DMS114 treated with DMSO at 0.1 percent for 48 hours (cell line): Measurements from ENCODE around the gene ZC4H2.
"Not testable (repeated sequence)": the region's sequence is repeated elsewhere in the genome, so short reads cannot be mapped to it uniquely, and the experiment has no call there.

Experiments
- DNase-seq: peaks from one replicate; lab custom pipeline; 2025; ENCODE audit not compliant: unreplicated experiment; lab: John Stamatoyannopoulos, UW

Gene ZC4H2, protein sequence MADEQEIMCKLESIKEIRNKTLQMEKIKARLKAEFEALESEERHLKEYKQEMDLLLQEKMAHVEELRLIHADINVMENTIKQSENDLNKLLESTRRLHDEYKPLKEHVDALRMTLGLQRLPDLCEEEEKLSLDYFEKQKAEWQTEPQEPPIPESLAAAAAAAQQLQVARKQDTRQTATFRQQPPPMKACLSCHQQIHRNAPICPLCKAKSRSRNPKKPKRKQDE

GRCh38 chrX:64975989-64976672 is at the start of gene ZC4H2:
Gene ZC4H2 (minus strand): TSS chrX:64976450. CDS start chrX:64976377, 73 bp downstream.
- peak; percentile 69 for DNase-seq

DNA sequence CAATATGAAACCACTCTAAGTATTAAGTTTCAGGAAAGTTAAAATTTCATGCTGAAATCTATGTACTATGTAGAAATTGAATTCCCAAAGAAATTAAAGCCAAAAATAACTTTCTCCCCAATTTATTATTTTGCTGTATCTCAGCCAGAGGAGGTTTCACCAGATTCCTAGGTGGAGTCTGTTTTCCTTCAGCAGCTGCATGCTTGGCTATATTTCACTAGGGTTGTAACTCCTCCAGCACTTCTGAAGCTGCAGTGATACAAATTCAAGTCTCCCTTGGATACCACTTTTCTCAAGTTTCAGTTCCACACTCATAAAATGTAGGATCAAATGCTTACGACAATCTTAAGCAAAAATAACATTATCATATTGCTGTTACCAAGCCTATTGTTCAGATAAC is 41.2 kb upstream of the ZC4H2 start:
- no peak for DNase-seq

GRCh38 chrX:65014230-65014629 is 38.0 kb upstream of the ZC4H2 start:
- DNase-seq = no peak

DNA sequence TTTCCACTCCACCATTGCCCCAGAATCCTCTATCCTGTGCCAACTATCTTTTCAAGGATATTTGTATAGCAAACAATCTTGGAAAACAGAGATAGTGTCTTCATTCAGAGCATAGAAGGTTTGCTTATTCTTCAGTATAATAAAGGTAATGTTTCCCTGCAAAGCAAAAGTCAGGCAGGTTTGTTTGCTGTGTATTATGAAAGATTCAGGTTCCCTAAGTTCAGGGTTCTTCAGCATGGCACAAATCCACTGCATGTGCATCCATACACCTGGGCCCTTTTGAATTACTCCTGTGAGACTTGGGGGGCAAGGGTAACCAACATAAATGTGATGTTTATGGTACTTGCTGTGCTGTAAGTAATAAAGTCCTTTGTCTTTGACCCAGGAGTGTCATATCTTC is 33.2 kb upstream of the ZC4H2 start:
- no peak for DNase-seq

DNA sequence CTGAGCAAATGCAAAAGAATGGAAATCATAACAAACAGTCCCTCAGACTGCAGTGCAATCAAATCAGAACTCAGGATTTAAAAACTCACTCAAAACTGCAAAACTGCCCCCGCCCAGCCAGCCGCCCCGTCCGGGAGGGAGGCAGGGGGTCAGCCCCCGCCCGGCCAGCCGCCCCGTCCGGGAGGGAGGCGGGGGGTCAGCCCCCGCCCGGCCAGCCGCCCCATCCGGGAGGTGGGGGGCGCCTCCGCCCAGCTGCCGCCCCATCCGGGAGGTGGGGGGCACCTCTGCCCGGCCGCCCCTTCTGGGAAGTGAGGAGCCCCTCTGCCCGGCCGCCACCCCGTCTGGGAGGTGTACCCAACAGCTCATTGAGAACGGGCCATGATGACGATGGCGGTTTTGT is 26.0 kb upstream of the ZC4H2 start:
- DNase-seq = not testable (repeated sequence)

GRCh38 chrX:64996805-64997204 is 20.6 kb upstream of the ZC4H2 start:
- no peak for DNase-seq

- DNase-seq = no peak
Measured at GRCh38 chrX:64994131-64994798, 18.0 kb upstream of the ZC4H2 start.

GRCh38 chrX:64977830-64978229 is 1.6 kb upstream of the ZC4H2 start:
- no peak for DNase-seq

- no peak for DNase-seq
Measured at GRCh38 chrX:64977051-64977450, 801 bp upstream of the ZC4H2 start.

- no peak for DNase-seq
Measured at GRCh38 chrX:64976673-64977040, 407 bp upstream of the ZC4H2 start.

- no peak for DNase-seq
Measured at GRCh38 chrX:64975491-64975890, 759 bp downstream of the ZC4H2 start.

DNA sequence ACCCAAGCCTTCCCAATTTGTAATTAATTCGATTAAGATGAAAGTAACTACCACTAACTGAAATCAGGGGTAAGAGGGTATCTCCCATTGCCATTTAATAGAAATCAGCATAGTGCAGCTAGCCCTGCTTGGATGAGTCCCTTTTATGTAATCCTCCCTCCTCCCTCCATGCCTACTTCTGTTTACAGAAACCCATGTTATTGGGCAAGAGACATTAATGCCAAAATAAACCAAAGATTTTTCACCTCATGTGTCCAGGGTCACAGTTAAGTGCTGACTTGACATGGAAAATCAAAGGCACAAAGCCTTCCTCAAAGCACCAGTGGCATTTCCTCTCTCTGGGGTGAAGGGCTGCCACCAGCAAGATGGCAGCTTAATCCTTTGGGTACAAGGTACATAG is 50.8 kb downstream of the ZC4H2 start:
- DNase-seq = no peak

DNA sequence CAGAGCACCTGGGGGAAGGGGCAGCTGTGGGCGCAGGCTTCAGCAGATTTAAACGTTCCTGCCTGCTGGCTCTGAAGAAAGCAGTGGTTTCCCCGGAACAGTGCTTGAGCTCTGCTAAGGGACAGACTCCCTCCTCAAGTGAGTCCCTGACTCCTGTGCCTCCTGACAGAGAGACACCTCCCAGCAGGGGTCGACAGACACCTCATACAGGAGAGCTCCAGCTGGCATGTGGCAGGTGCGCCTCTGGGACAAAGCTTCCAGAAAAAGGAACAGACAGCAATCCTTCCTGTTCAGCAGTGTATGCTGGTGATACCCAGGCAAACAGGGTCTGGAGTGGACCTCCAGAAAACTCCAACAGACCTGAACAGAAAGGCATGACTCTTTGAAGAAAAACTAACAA is 68.1 kb downstream of the ZC4H2 start:
- no peak for DNase-seq

DNA sequence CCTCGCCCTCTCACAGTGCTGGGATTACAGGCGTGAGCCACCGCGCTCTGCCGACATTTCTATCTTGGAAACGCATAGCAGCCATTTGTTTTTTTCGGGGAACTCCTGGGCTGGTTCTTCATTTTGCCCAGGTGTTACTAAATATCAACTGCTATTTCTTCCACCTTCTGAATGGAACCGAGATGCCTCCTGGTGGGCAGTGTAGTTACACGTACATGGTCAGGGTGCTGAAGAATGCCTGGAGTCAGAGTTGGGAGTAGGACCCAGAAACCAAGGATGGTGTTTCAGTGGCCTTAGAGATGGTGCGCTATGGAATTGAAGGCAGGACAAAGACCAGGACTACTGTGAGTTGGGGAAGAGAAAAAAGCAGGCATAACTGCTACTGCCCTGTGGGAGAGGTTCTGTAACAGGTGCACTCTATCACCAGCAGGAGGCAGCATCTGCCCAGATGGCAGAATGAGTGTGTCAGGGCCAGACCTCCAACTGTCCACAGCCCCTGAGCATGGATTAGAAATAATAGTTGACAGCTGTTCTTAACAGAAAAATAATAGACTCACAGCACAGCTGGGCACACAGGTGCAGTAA is 81.7 kb downstream of the ZC4H2 start:
- peak; percentile 37 for DNase-seq

DNA sequence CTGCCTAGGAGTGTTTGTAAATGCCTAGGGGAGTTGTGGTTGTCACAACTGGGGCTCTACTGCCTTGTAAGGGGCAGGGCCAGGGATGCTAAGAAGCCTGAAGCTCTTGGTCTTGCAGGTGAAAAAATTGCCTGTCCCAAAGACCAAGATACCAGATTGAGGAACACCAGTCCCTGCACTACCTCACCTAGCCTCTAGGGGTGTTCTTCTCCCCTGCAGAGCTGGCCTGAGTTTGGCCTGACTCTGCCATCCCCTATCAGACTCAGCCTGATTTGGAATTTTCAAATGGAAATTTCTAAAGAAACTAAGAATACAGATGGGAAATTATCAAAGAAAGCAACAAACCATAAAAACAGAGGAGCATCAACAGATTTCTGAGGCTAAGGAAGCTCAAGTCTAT is 90.4 kb downstream of the ZC4H2 start:
- DNase-seq = no peak

GRCh38 chrX:64878709-64879108 is 97.5 kb downstream of the ZC4H2 start:
- DNase-seq = not testable (repeated sequence)

DNA sequence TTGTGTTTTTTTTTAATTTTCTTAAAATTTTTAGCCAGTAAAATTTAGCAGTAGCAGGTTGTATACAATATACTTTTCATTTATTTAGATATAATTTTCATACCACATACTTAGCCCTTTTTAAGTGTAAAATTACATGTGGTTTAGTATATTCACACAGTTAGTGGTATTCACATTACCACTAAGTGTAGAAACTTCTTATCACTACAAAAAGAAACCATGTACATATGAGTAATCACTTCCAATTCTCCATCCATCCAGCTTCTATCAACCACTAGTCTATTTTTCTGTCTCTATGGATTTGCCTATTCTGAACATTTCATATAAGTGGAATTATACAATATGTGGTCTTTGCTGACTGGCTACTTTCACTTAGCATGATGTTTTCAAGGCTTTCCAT is 109.0 kb downstream of the ZC4H2 start:
- DNase-seq = no peak
